HUES6 (cell line): ENCODE data around the gene LRIT2.

Source experiments
- H3K27ac ChIP-seq: 2 replicates; pipeline ENCODE4 v1.7.0; 2013; ENCODE audit warnings: low read depth, mild to moderate bottlenecking, low read length, inconsistent platforms
- H3K27me3 ChIP-seq: 2 replicates; pipeline ENCODE4 v1.6.1; 2013; ENCODE audit warnings: low read length; ENCODE audit not compliant: control insufficient read depth, insufficient read depth
- H3K36me3 ChIP-seq: 2 replicates; pipeline ENCODE4 v1.6.1; 2013; ENCODE audit warnings: low read length; ENCODE audit not compliant: control insufficient read depth, insufficient read depth
- H3K4me1 ChIP-seq: 2 replicates; pipeline ENCODE4 v1.6.1; 2013; ENCODE audit warnings: low read length; ENCODE audit not compliant: control insufficient read depth, insufficient read depth
- H3K4me3 ChIP-seq: 2 replicates; pipeline ENCODE4 v1.5.1; 2013; ENCODE audit warnings: low read depth, low read length
- H3K9ac ChIP-seq: one replicate; pipeline ENCODE4 v1.6.1; 2013; ENCODE audit warnings: mild to moderate bottlenecking, low read length
- H3K9me3 ChIP-seq: 2 replicates; pipeline ENCODE4 v1.6.1; 2013; ENCODE audit warnings: low read depth, low read length; ENCODE audit not compliant: control insufficient read depth, insufficient read depth

LRIT2 gene

GRCh38 chr10:84204122-84204521, 21.2 kb downstream of the LRIT2 start:
- H3K36me3 ChIP-seq, result no peaks in the 10 kb centered on the region
- no peak overlapping the region for H3K27ac ChIP-seq
- no peaks in the 10 kb centered on the region for H3K9me3 ChIP-seq
- H3K27me3 ChIP-seq, result 0 out of 2 replicates have a peak, but pooled peaks cover 5% of the 10 kb centered on the region
- H3K9ac ChIP-seq, result no peak overlapping the region
- no peak overlapping the region for H3K4me3 ChIP-seq
- no peaks in the 10 kb centered on the region for H3K4me1 ChIP-seq

GRCh38 chr10:84202349-84202748, 23.0 kb downstream of the LRIT2 start:
- Histone ChIP-seq H3K9ac (no peak overlapping the region), H3K4me1 (no peaks in the 10 kb centered on the region), H3K27me3 (peaks cover 14% of the 10 kb centered on the region), H3K4me3 (no peak overlapping the region), H3K36me3 (peaks cover 2% of the 10 kb centered on the region; the same call in 1 of the 2 replicates), H3K9me3 (no peaks in the 10 kb centered on the region), H3K27ac (no peak overlapping the region)

- peaks cover 19% of the 10 kb centered on the region for H3K27me3 ChIP-seq
- H3K36me3 ChIP-seq, result peaks cover 2% of the 10 kb centered on the region; the same call in 1 of the 2 replicates
- H3K4me3 ChIP-seq, result no peak overlapping the region
- no peak overlapping the region for H3K9ac ChIP-seq
- H3K9me3 ChIP-seq, result no peaks in the 10 kb centered on the region
- H3K27ac ChIP-seq, result no peak overlapping the region
- H3K4me1 ChIP-seq, result no peaks in the 10 kb centered on the region
These were observed 23.7 kb downstream of the LRIT2 start for GRCh38 chr10:84201682-84202081.

- peaks cover 2% of the 10 kb centered on the region; the same call in 1 of the 2 replicates for H3K36me3 ChIP-seq
- peaks cover 24% of the 10 kb centered on the region for H3K27me3 ChIP-seq
- no peaks in the 10 kb centered on the region for H3K4me1 ChIP-seq
- no peak overlapping the region for H3K27ac ChIP-seq
- H3K9me3 ChIP-seq, result no peaks in the 10 kb centered on the region
- H3K4me3 ChIP-seq, result no peak overlapping the region
- no peak overlapping the region for H3K9ac ChIP-seq
These were observed 24.1 kb downstream of the LRIT2 start for GRCh38 chr10:84201244-84201606.

- Histone ChIP-seq H3K27ac (no peak overlapping the region), H3K27me3 (peaks cover 29% of the 10 kb centered on the region), H3K36me3 (peaks cover 2% of the 10 kb centered on the region; the same call in 1 of the 2 replicates), H3K4me3 (no peak overlapping the region), H3K9me3 (no peaks in the 10 kb centered on the region), H3K9ac (no peak overlapping the region), H3K4me1 (no peaks in the 10 kb centered on the region)
These were observed 24.7 kb downstream of the LRIT2 start for GRCh38 chr10:84200537-84201243.

- Histone ChIP-seq H3K4me1 (peaks cover 12% of the 10 kb centered on the region), H3K27me3 (peaks cover 52% of the 10 kb centered on the region), H3K4me3 (no peak overlapping the region), H3K9me3 (no peaks in the 10 kb centered on the region), H3K9ac (no peak overlapping the region), H3K36me3 (peaks cover 2% of the 10 kb centered on the region; the same call in 1 of the 2 replicates), H3K27ac (no peak overlapping the region)
These were observed 27.0 kb downstream of the LRIT2 start for GRCh38 chr10:84198206-84198915.

- H3K9me3 ChIP-seq, result no peaks in the 10 kb centered on the region
- H3K4me1 ChIP-seq, result peaks cover 12% of the 10 kb centered on the region
- H3K4me3 ChIP-seq, result no peak overlapping the region
- H3K27me3 ChIP-seq, result peaks cover 60% of the 10 kb centered on the region
- no peak overlapping the region for H3K27ac ChIP-seq
- H3K36me3 ChIP-seq, result peaks cover 2% of the 10 kb centered on the region; the same call in 1 of the 2 replicates
- no peak overlapping the region for H3K9ac ChIP-seq
These were observed 27.7 kb downstream of the LRIT2 start for GRCh38 chr10:84197643-84198042.

- no peak overlapping the region for H3K4me3 ChIP-seq
- H3K27me3 ChIP-seq, result peaks cover 64% of the 10 kb centered on the region
- H3K27ac ChIP-seq, result no peak overlapping the region
- peaks cover 12% of the 10 kb centered on the region for H3K4me1 ChIP-seq
- H3K9me3 ChIP-seq, result no peaks in the 10 kb centered on the region
- no peak overlapping the region for H3K9ac ChIP-seq
- H3K36me3 ChIP-seq, result peaks cover 2% of the 10 kb centered on the region; the same call in 1 of the 2 replicates
These were observed 28.4 kb downstream of the LRIT2 start for GRCh38 chr10:84196941-84197340.

GRCh38 chr10:84196083-84196482, 29.3 kb downstream of the LRIT2 start:
- peaks cover 72% of the 10 kb centered on the region for H3K27me3 ChIP-seq
- H3K27ac ChIP-seq, result no peak overlapping the region
- peaks cover 2% of the 10 kb centered on the region; the same call in 1 of the 2 replicates for H3K36me3 ChIP-seq
- peaks cover 12% of the 10 kb centered on the region for H3K4me1 ChIP-seq
- H3K4me3 ChIP-seq, result no peak overlapping the region
- H3K9ac ChIP-seq, result no peak overlapping the region
- no peaks in the 10 kb centered on the region for H3K9me3 ChIP-seq

GRCh38 chr10:84195044-84195830, 30.1 kb downstream of the LRIT2 start:
- peaks cover 2% of the 10 kb centered on the region; the same call in 1 of the 2 replicates for H3K36me3 ChIP-seq
- no peak overlapping the region for H3K9ac ChIP-seq
- H3K9me3 ChIP-seq, result no peaks in the 10 kb centered on the region
- peaks cover 12% of the 10 kb centered on the region for H3K4me1 ChIP-seq
- no peak overlapping the region for H3K27ac ChIP-seq
- H3K27me3 ChIP-seq, result peaks cover 76% of the 10 kb centered on the region
- peak overlapping the region; percentile 86 for H3K4me3 ChIP-seq
